H9 (cell line): Measurements from ENCODE around the gene LMX1B. TPM values are rescaled to one million over a fixed set of nuclear protein-coding genes. Genes with fewer than 3 reads are reported as not detected.

ENCODE experiments used
- DNase-seq: peaks from one replicate; pipeline ENCODE4 v3.0.0-alpha.2; 2017
- H2AFZ ChIP-seq: one replicate; pipeline ENCODE4 v1.6.1; 2013; ENCODE audit warnings: mild to moderate bottlenecking, low read length, control low read depth, moderate library complexity
- H2AK5ac ChIP-seq: 2 replicates; pipeline ENCODE4 v1.6.1; 2013; ENCODE audit warnings: low read length, control low read depth, mixed read lengths; ENCODE audit not compliant: insufficient read length
- H2BK120ac ChIP-seq: one replicate; pipeline ENCODE4 v1.6.1; 2013; ENCODE audit warnings: low read depth, mild to moderate bottlenecking, low read length, control low read depth, inconsistent platforms; ENCODE audit not compliant: poor library complexity, severe bottlenecking
- H2BK12ac ChIP-seq: 2 replicates; pipeline ENCODE4 v1.6.1; 2013; ENCODE audit warnings: low read length, control low read depth, mixed read lengths, low read depth; ENCODE audit not compliant: insufficient read length
- H2BK15ac ChIP-seq: 2 replicates; pipeline ENCODE4 v1.6.1; 2013; ENCODE audit warnings: low read depth, low read length, control low read depth
- H2BK20ac ChIP-seq: one replicate; pipeline ENCODE4 v1.6.1; 2013; ENCODE audit warnings: low read depth, mild to moderate bottlenecking, low read length, control low read depth, inconsistent platforms; ENCODE audit not compliant: poor library complexity, severe bottlenecking
- H2BK5ac ChIP-seq: 2 replicates; pipeline ENCODE4 v1.6.1; 2013; ENCODE audit warnings: low read length, control low read depth, mixed read lengths; ENCODE audit not compliant: insufficient read length
- H3K14ac ChIP-seq: 2 replicates; pipeline ENCODE4 v1.6.1; 2013; ENCODE audit warnings: low read length, control low read depth; ENCODE audit not compliant: insufficient read depth
- H3K18ac ChIP-seq: 2 replicates; pipeline ENCODE4 v1.6.1; 2013; ENCODE audit warnings: low read depth, mild to moderate bottlenecking, mixed read lengths, low read length, control low read depth; ENCODE audit not compliant: insufficient read length
- H3K23ac ChIP-seq: 2 replicates; pipeline ENCODE4 v1.6.1; 2013; ENCODE audit warnings: low read length, control low read depth, mixed read lengths, low read depth; ENCODE audit not compliant: insufficient read length
- H3K23me2 ChIP-seq: 2 replicates; pipeline ENCODE4 v1.6.1; 2013; ENCODE audit warnings: low read depth, mild to moderate bottlenecking, mixed read lengths, low read length, control low read depth; ENCODE audit not compliant: insufficient read length, poor library complexity, severe bottlenecking
- H3K27ac ChIP-seq: 2 replicates; pipeline ENCODE4 v1.5.1; 2013; ENCODE audit warnings: low read length, control low read depth, mixed read lengths, low read depth; ENCODE audit not compliant: insufficient read length
- H3K27me3 ChIP-seq: 2 replicates; pipeline ENCODE4 v1.6.1; 2013; ENCODE audit warnings: low read length, control low read depth, inconsistent platforms; ENCODE audit not compliant: insufficient read depth
- H3K4ac ChIP-seq: 2 replicates; pipeline ENCODE4 v1.6.1; 2013; ENCODE audit warnings: low read depth, mild to moderate bottlenecking, control low read depth, inconsistent platforms, low read length, moderate library complexity
- H3K4me1 ChIP-seq: 2 replicates; pipeline ENCODE4 v1.6.1; 2013; ENCODE audit warnings: low read length, control low read depth, inconsistent platforms; ENCODE audit not compliant: insufficient read depth
- H3K4me2 ChIP-seq: 2 replicates; pipeline ENCODE4 v1.6.1; 2013; ENCODE audit warnings: low read length, control low read depth, mixed read lengths; ENCODE audit not compliant: insufficient read length, insufficient read depth
- H3K56ac ChIP-seq: 2 replicates; pipeline ENCODE4 v1.6.1; 2013; ENCODE audit warnings: low read depth, mild to moderate bottlenecking, mixed read lengths, low read length, control low read depth; ENCODE audit not compliant: insufficient read length
- H3K79me1 ChIP-seq: 2 replicates; pipeline ENCODE4 v1.6.1; 2013; ENCODE audit warnings: low read depth, mild to moderate bottlenecking, moderate library complexity, low read length, control low read depth, inconsistent platforms; ENCODE audit not compliant: insufficient read depth, poor library complexity, severe bottlenecking
- H3K79me2 ChIP-seq: 2 replicates; pipeline ENCODE4 v1.6.1; 2013; ENCODE audit warnings: low read length, control low read depth, inconsistent platforms; ENCODE audit not compliant: insufficient read depth
- H3K9ac ChIP-seq: 2 replicates; pipeline ENCODE4 v1.6.1; 2013; ENCODE audit warnings: low read length, control low read depth, mixed read lengths; ENCODE audit not compliant: insufficient read length; ENCODE audit errors: extremely low read depth
- H3K9me3 ChIP-seq: one replicate; pipeline ENCODE4 v1.6.1; 2013; ENCODE audit warnings: low read depth, low read length, inconsistent platforms; ENCODE audit not compliant: control insufficient read depth
- H3T11ph ChIP-seq: one replicate; pipeline ENCODE4 v1.6.1; 2013; ENCODE audit warnings: mild to moderate bottlenecking, low read length, control low read depth, inconsistent platforms
- H4K20me1 ChIP-seq: one replicate; pipeline ENCODE4 v1.6.1; 2013; ENCODE audit not compliant: control insufficient read depth, insufficient read length, insufficient read depth
- H4K5ac ChIP-seq: 2 replicates; pipeline ENCODE4 v1.6.1; 2013; ENCODE audit warnings: low read depth, mild to moderate bottlenecking, mixed read lengths, low read length, control low read depth; ENCODE audit not compliant: insufficient read length
- H4K8ac ChIP-seq: replicated peaks from 2 replicates; pipeline ENCODE4 v1.6.1; 2013; ENCODE audit warnings: low read length, control low read depth, mixed read lengths, low read depth; ENCODE audit not compliant: insufficient read length
- H4K91ac ChIP-seq: 2 replicates; pipeline ENCODE4 v1.6.1; 2013; ENCODE audit warnings: low read depth, mild to moderate bottlenecking, moderate library complexity, mixed read lengths, low read length, control low read depth; ENCODE audit not compliant: insufficient read length
- H3K27ac Mint-ChIP-seq, 3 experiments: 2 replicates in 2 of 3; 3 replicates in 1 of 3; pipeline ENCODE4 v1.8.0; 2020 to 2021; ENCODE audit warnings: mixed read lengths in 3 of 3, mild to moderate bottlenecking in 1 of 3, moderate library complexity in 1 of 3
- H3K27me3 Mint-ChIP-seq: 2 replicates; pipeline ENCODE4 v1.8.0; 2021; ENCODE audit warnings: low read depth, mild to moderate bottlenecking, moderate library complexity, mixed read lengths
- H3K36me3 Mint-ChIP-seq, 3 experiments: 2 replicates in 2 of 3; 3 replicates in 1 of 3; pipeline ENCODE4 v1.8.0; 2020 to 2021; ENCODE audit warnings: low read depth in 3 of 3, mixed read lengths in 3 of 3; ENCODE audit not compliant: insufficient read depth in 1 of 3
- H3K4me1 Mint-ChIP-seq, 2 experiments: 2 replicates each; pipeline ENCODE4 v1.8.0; 2020; ENCODE audit warnings: mixed read lengths in 2 of 2
- H3K4me3 Mint-ChIP-seq, 2 experiments: 2 replicates in 1 of 2; 3 replicates in 1 of 2; pipeline ENCODE4 v1.8.0; 2020 to 2021; ENCODE audit warnings: mild to moderate bottlenecking in 2 of 2, mixed read lengths in 2 of 2, moderate library complexity in 1 of 2
- H3K9me3 Mint-ChIP-seq, 2 experiments: 2 replicates in 1 of 2; 3 replicates in 1 of 2; pipeline ENCODE4 v1.8.0; 2020; ENCODE audit warnings: mild to moderate bottlenecking in 2 of 2, mixed read lengths in 2 of 2, moderate library complexity in 1 of 2
- WGBS: extraction: QIAGEN DNeasy Blood & Tissue Kit; methylation state at CpG from one replicate; pipeline ENCODE4 v1.1.7; 2013; ENCODE audit warnings: missing lambda C conversion rate, low lambda C conversion rate, mixed read lengths; ENCODE audit not compliant: insufficient read length; ENCODE audit errors: extremely low coverage; 5-methylcytosine and 5-hydroxymethylcytosine counted together
- total RNA-seq: library from RNA; stranded (reverse); gene quantifications from 2 replicates; pipeline ENCODE4 v1.2.1, GENCODE V29; 2021
- TF ChIP-seq, protein P1 (sequence below): fragments of 200-600 bp; sonication (generic); conservative IDR thresholded peaks from 3 replicates; pipeline ENCODE4 v1.8.0; 2021; ENCODE audit warnings: antibody characterized with exemption, mild to moderate bottlenecking

Gene LMX1B
- total RNA-seq, 1 experiment from 2014 or later, result 0.85 TPM

DNA sequence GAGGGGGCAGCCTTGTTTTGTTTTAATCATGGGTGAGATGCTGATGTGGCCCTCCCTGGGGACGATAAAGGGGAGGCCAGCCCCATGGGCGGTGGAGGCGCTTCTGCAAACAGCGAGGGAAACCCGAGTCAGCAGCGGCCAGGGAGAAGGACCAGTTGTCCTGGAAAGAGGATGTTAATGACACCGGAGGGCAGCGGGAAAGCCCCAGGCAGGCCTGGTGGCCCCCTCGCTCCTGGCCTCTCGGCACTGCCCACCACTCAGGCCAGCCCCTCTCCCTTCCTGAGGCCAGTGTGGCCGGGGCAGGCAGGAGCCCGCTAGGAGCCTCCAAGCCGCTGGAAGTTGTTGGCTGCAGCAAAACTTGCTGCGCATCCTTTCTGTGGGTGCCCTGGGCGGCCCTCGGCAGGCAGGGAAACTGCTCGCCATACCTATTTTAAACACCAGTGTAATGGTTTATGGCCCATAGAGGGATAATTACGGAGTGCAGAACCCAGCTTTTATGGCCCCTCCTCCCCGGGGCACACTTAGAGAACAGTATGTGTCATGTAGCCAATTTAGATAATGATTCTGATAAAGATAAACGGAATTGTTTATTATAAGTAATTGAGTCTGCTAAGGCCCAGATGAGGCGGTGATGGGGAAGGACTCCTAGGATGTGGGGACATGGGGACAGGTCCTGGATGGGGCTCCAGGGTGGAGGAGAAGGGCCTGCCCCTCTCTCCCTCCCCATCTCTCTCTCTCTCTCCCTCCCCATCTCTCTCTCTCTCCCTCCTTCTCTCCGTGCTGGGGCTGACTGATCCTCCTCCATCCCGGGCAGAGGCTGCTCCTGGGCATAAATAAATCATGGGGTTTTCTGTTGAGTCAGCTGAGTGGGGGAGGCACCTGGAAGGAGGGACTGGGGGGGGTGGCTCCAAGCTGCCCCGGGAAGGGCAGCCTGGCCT is 36.9 kb downstream of the LMX1B start:
- H3K9me3 Mint-ChIP-seq, result no peaks in the 10 kb centered on the region; a peak in 1 of 5 replicates

More for the DNA sequence above, 36.9 kb downstream of the LMX1B start:
- no peak overlapping the region for H4K91ac ChIP-seq
- H3T11ph ChIP-seq, result no peak overlapping the region
- H2AFZ ChIP-seq, result no peak overlapping the region
- H3K4ac ChIP-seq, result no peak overlapping the region
- Mint-ChIP-seq H3K36me3 (no peaks in the 10 kb centered on the region; a peak in 1 of 7 replicates), H3K4me1 (peaks cover 23 to 48% of the 10 kb centered on the region in 2 experiments), H3K4me3 (no peak overlapping the region), H3K27me3 (peaks cover 81% of the 10 kb centered on the region), H3K27ac (0 out of 7 replicates have a peak overlapping the region, but pooled peaks of 1 of the 3 experiments have one; percentile 16)
- no peak overlapping the region for H4K8ac ChIP-seq
- no peak overlapping the region for H2BK20ac ChIP-seq
- H3K27me3 ChIP-seq, result no peaks in the 10 kb centered on the region
- no peak overlapping the region for H3K27ac ChIP-seq
- H2BK15ac ChIP-seq, result no peak overlapping the region
- no peaks in the 10 kb centered on the region for H3K9me3 ChIP-seq
- H4K20me1 ChIP-seq, result no peaks in the 10 kb centered on the region
- H3K56ac ChIP-seq, result no peak overlapping the region
- no peaks in the 10 kb centered on the region for H3K79me1 ChIP-seq
- 0 out of 2 replicates have a peak overlapping the region, but pooled peaks have one; percentile 12 for H3K14ac ChIP-seq
- H2BK120ac ChIP-seq, result no peak overlapping the region
- no peaks in the 10 kb centered on the region for H3K4me1 ChIP-seq
- TF ChIP-seq, protein P1, sequence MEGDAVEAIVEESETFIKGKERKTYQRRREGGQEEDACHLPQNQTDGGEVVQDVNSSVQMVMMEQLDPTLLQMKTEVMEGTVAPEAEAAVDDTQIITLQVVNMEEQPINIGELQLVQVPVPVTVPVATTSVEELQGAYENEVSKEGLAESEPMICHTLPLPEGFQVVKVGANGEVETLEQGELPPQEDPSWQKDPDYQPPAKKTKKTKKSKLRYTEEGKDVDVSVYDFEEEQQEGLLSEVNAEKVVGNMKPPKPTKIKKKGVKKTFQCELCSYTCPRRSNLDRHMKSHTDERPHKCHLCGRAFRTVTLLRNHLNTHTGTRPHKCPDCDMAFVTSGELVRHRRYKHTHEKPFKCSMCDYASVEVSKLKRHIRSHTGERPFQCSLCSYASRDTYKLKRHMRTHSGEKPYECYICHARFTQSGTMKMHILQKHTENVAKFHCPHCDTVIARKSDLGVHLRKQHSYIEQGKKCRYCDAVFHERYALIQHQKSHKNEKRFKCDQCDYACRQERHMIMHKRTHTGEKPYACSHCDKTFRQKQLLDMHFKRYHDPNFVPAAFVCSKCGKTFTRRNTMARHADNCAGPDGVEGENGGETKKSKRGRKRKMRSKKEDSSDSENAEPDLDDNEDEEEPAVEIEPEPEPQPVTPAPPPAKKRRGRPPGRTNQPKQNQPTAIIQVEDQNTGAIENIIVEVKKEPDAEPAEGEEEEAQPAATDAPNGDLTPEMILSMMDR, result no peak
- H2BK5ac ChIP-seq, result no peak overlapping the region
- no peak overlapping the region for H3K18ac ChIP-seq
- no peak for DNase-seq
- no peaks in the 10 kb centered on the region for H3K23me2 ChIP-seq
- no peak overlapping the region for H2BK12ac ChIP-seq
- WGBS, result no CpG with 5 or more reads among the region's 24 CpGs
- no peak overlapping the region for H3K23ac ChIP-seq
- H2AK5ac ChIP-seq, result no peak overlapping the region
- no peaks in the 10 kb centered on the region for H3K79me2 ChIP-seq
- H4K5ac ChIP-seq, result no peak overlapping the region
- no peak overlapping the region for H3K9ac ChIP-seq
- H3K4me2 ChIP-seq, result no peak overlapping the region
